ENCODE data around the gene OR51B5. TPM values are rescaled to one million over a fixed set of nuclear protein-coding genes. Genes with fewer than 3 reads are reported as not detected.

The OR51B5 gene
- total and polyA plus RNA-seq, 2 donors (not counting 1 experiment from before 2014, with no cell fraction given): 0.67 TPM; not detected in 1

GRCh38 chr11:5384335-5384734, 41.0 kb upstream of the OR51B5 start:
- Histone ChIP-seq H3K79me2 (ENCODE audit: control insufficient read depth, insufficient read depth, low read length) (no peaks in the 10 kb centered on the region), H3K9ac (ENCODE audit: low read length) (no peak overlapping the region), H3K4me3 (ENCODE audit: control extremely low read depth in 1 of 5, extremely low read depth in 1 of 5, insufficient read depth in 1 of 5, low read depth in 2 of 5, low read length in 4 of 5) (no peak overlapping the region), H2AFZ (ENCODE audit: insufficient read depth, low read depth, low read length, poor library complexity, severe bottlenecking) (no peak overlapping the region), H3K27me3 (replicated peaks in 1 of 4; ENCODE audit: control extremely low read depth in 1 of 4, control insufficient read depth in 3 of 4, insufficient read depth in 4 of 4, low read length in 3 of 4) (peaks cover 0 to 2% (median 0%) of the 10 kb centered on the region in 4 experiments), H3K36me3 (replicated peaks in 1 of 2; ENCODE audit: control extremely low read depth in 1 of 2, control insufficient read depth in 1 of 2, extremely low read depth in 1 of 2, insufficient read depth in 2 of 2, low read length in 1 of 2) (no peaks in the 10 kb centered on the region), H3K9me3 (ENCODE audit: control extremely low read depth in 1 of 3, control insufficient read depth in 2 of 3, insufficient read depth in 1 of 3, low read length in 2 of 3) (no peaks in the 10 kb centered on the region), H3K27ac (ENCODE audit: low read length in 2 of 2) (no peak overlapping the region), H4K20me1 (ENCODE audit: control insufficient read depth, insufficient read depth, low read length, poor library complexity, severe bottlenecking) (no peaks in the 10 kb centered on the region), H3K4me1 (ENCODE audit: control insufficient read depth in 2 of 2, insufficient read depth in 2 of 2, low read length in 2 of 2) (no peaks in the 10 kb centered on the region), H3K4me2 (replicated peaks; ENCODE audit: low read depth, low read length, poor library complexity, severe bottlenecking) (no peak overlapping the region)
- DNase-seq (no peak), ATAC-seq (ENCODE audit: low read depth) (no peak)
- H3K9me3 Mint-ChIP-seq (ENCODE audit: insufficient read depth): no peaks in the 10 kb centered on the region
- WGBS (ENCODE audit: insufficient coverage): 93% methylated on average over 2 of the region's 2 CpGs
- H3K27ac Mint-ChIP-seq: no peak overlapping the region
- peaks cover 9% of the 10 kb centered on the region for H3K27me3 Mint-ChIP-seq
- TF ChIP-seq CTCF (IDR thresholded peaks at IDR 0.05) (no peak), EZH2 (IDR thresholded peaks at IDR 0.05; ENCODE audit: borderline replicate concordance, insufficient read depth, low read depth, low read length, poor library complexity, severe bottlenecking) (no peak)
- ChIA-PET CTCF (no interaction called here), POLR2A (no interaction called here)
- H3K4me3 Mint-ChIP-seq: no peak overlapping the region
- intact Hi-C loops (cut with micrococcal nuclease): loop anchor here (5.0 kb wide), 1 partner anchor 262 kb away; no protein-coding TSS in a partner anchor
- H3K4me1 Mint-ChIP-seq: no peaks in the 10 kb centered on the region

- no peak within 1 kb of the TSS for H3K27ac ChIP-seq (ENCODE audit: low read length in 2 of 2)
- H4K20me1 ChIP-seq (ENCODE audit: control insufficient read depth, insufficient read depth, low read length, poor library complexity, severe bottlenecking): no peaks in the 10 kb centered on the region
- no peaks in the 10 kb centered on the region for H3K4me1 Mint-ChIP-seq
- H3K4me1 ChIP-seq (ENCODE audit: control insufficient read depth in 2 of 2, insufficient read depth in 2 of 2, low read length in 2 of 2): no peaks in the 10 kb centered on the region
- no peak within 1 kb of the TSS for H3K4me3 ChIP-seq (ENCODE audit: control extremely low read depth in 1 of 5, extremely low read depth in 1 of 5, insufficient read depth in 1 of 5, low read depth in 2 of 5, low read length in 4 of 5)
- H2AFZ ChIP-seq (ENCODE audit: insufficient read depth, low read depth, low read length, poor library complexity, severe bottlenecking): no peak within 1 kb of the TSS
- H3K27me3 Mint-ChIP-seq: peaks cover 9% of the 10 kb centered on the region
- H3K4me3 Mint-ChIP-seq: no peak within 1 kb of the TSS
- no peaks in the 10 kb centered on the region for H3K9me3 Mint-ChIP-seq (ENCODE audit: insufficient read depth)
- no peak within 1 kb of the TSS for H3K9ac ChIP-seq (ENCODE audit: low read length)
- H3K79me2 ChIP-seq (ENCODE audit: control insufficient read depth, insufficient read depth, low read length): no peaks in the 10 kb centered on the region
- POLR2A ChIA-PET: no interaction called here
- no peak for DNase-seq
- H3K27me3 ChIP-seq (replicated peaks in 1 of 4; ENCODE audit: control extremely low read depth in 1 of 4, control insufficient read depth in 3 of 4, insufficient read depth in 4 of 4, low read length in 3 of 4): peaks cover 0 to 2% (median 0%) of the 10 kb centered on the region in 4 experiments
- no peak within 1 kb of the TSS for H3K4me2 ChIP-seq (replicated peaks; ENCODE audit: low read depth, low read length, poor library complexity, severe bottlenecking)
- no peak for ATAC-seq (ENCODE audit: low read depth)
- CTCF ChIA-PET: interaction anchor here (1.1 kb wide), 1 partner anchor 8 kb away, joined by 3 read pairs; no protein-coding TSS in a partner anchor
- WGBS (ENCODE audit: insufficient coverage): 100% methylated on average over 1 of the region's 1 CpG
- H3K27ac Mint-ChIP-seq: no peak within 1 kb of the TSS
- no peaks in the 10 kb centered on the region for H3K36me3 ChIP-seq (replicated peaks in 1 of 2; ENCODE audit: control extremely low read depth in 1 of 2, control insufficient read depth in 1 of 2, extremely low read depth in 1 of 2, insufficient read depth in 2 of 2, low read length in 1 of 2)
- no peaks in the 10 kb centered on the region for H3K9me3 ChIP-seq (ENCODE audit: control extremely low read depth in 1 of 3, control insufficient read depth in 2 of 3, insufficient read depth in 1 of 3, low read length in 2 of 3)
- intact Hi-C loops (cut with micrococcal nuclease): loop anchor here (5.0 kb wide), 1 partner anchor 261 kb away; no protein-coding TSS in a partner anchor
- no peak for TF ChIP-seq CTCF (IDR thresholded peaks at IDR 0.05)
- TF ChIP-seq EZH2 (IDR thresholded peaks at IDR 0.05; ENCODE audit: borderline replicate concordance, insufficient read depth, low read depth, low read length, poor library complexity, severe bottlenecking): no peak
Observed at GRCh38 chr11:5383576-5383975, 40.3 kb upstream of the OR51B5 start, which contains the start of gene OR51M1. OR51M1 (plus strand) TSS chr11:5383812; CDS start chr11:5389399, 5,587 bp downstream.
